Osteocyte (in vitro differentiated cells): ENCODE results near the gene HS1BP3. TPM values are rescaled to one million over a fixed set of nuclear protein-coding genes. Genes with fewer than 3 reads are reported as not detected.

Experiments used
- DNase-seq: peaks from one replicate; pipeline ENCODE4 v3.0.0; 2021; ENCODE audit warnings: mixed read lengths; ENCODE audit not compliant: unreplicated experiment; ENCODE audit errors: extremely low spot score
- H3K27ac Mint-ChIP-seq: one replicate; pipeline ENCODE4 v1.8.0; 2021; ENCODE audit warnings: mild to moderate bottlenecking, mixed read lengths; ENCODE audit not compliant: unreplicated experiment
- H3K27me3 Mint-ChIP-seq: one replicate; pipeline ENCODE4 v1.8.0; 2021; ENCODE audit warnings: mixed read lengths; ENCODE audit not compliant: unreplicated experiment
- H3K36me3 Mint-ChIP-seq: one replicate; pipeline ENCODE4 v1.8.0; 2021; ENCODE audit warnings: mixed read lengths; ENCODE audit not compliant: unreplicated experiment
- H3K4me1 Mint-ChIP-seq: one replicate; pipeline ENCODE4 v1.8.0; 2021; ENCODE audit warnings: mixed read lengths; ENCODE audit not compliant: unreplicated experiment
- H3K4me3 Mint-ChIP-seq: one replicate; pipeline ENCODE4 v1.8.0; 2021; ENCODE audit warnings: mild to moderate bottlenecking, moderate library complexity, mixed read lengths; ENCODE audit not compliant: unreplicated experiment
- H3K9me3 Mint-ChIP-seq: one replicate; pipeline ENCODE4 v1.8.0; 2021; ENCODE audit warnings: mixed read lengths; ENCODE audit not compliant: unreplicated experiment
- CTCF ChIP-seq: fragments of 200-600 bp; sonication (generic); IDR thresholded peaks from 2 replicates; pipeline ENCODE4 v1.5.0; 2021; ENCODE audit warnings: antibody characterized with exemption, mild to moderate bottlenecking, moderate library complexity
- total RNA-seq: library from RNA; stranded (reverse); gene quantifications from 2 replicates; pipeline ENCODE4 v1.2.1, GENCODE V29; 2021

The HS1BP3 gene
- total RNA-seq, 1 donor from 2014 or later, result 40.5 TPM

- Mint-ChIP-seq H3K4me1 (peaks cover 23% of the 10 kb centered on the region), H3K27me3 (no peaks in the 10 kb centered on the region)
- DNase-seq, result no peak
Measured at GRCh38 chr2:20571231-20571630, 79.7 kb downstream of the HS1BP3 start.

GRCh38 chr2:20570249-20570648 is 80.6 kb downstream of the HS1BP3 start:
- no peak overlapping the region for H3K4me3 Mint-ChIP-seq
- H3K9me3 Mint-ChIP-seq, result no peaks in the 10 kb centered on the region
- H3K27ac Mint-ChIP-seq, result peak overlapping the region; percentile 13
- TF ChIP-seq CTCF, result no peak
- no peak for DNase-seq
- H3K36me3 Mint-ChIP-seq, result no peaks in the 10 kb centered on the region
- H3K4me1 Mint-ChIP-seq, result peaks cover 23% of the 10 kb centered on the region
- H3K27me3 Mint-ChIP-seq, result no peaks in the 10 kb centered on the region

More at GRCh38 chr2:20571231-20571630, 79.7 kb downstream of the HS1BP3 start:
- Mint-ChIP-seq H3K36me3 (no peaks in the 10 kb centered on the region), H3K27ac (no peak overlapping the region), H3K4me3 (no peak overlapping the region), H3K9me3 (no peaks in the 10 kb centered on the region)
- no peak for TF ChIP-seq CTCF

- DNase-seq, result no peak
Measured at GRCh38 chr2:20569464-20570223, 81.3 kb downstream of the HS1BP3 start.

GRCh38 chr2:20568501-20569463 is 82.1 kb downstream of the HS1BP3 start:
- no peaks in the 10 kb centered on the region for H3K36me3 Mint-ChIP-seq
- H3K9me3 Mint-ChIP-seq, result no peaks in the 10 kb centered on the region
- no peak for DNase-seq
- no peak for TF ChIP-seq CTCF
- H3K4me1 Mint-ChIP-seq, result peaks cover 23% of the 10 kb centered on the region
- H3K27ac Mint-ChIP-seq, result peak overlapping the region; percentile 48
- H3K27me3 Mint-ChIP-seq, result no peaks in the 10 kb centered on the region
- no peak overlapping the region for H3K4me3 Mint-ChIP-seq

More at GRCh38 chr2:20569464-20570223, 81.3 kb downstream of the HS1BP3 start:
- TF ChIP-seq CTCF, result no peak
- Mint-ChIP-seq H3K4me3 (no peak overlapping the region), H3K36me3 (no peaks in the 10 kb centered on the region), H3K27ac (peak overlapping the region; percentile 48), H3K4me1 (peaks cover 23% of the 10 kb centered on the region), H3K27me3 (no peaks in the 10 kb centered on the region), H3K9me3 (no peaks in the 10 kb centered on the region)

GRCh38 chr2:20567926-20568179 is 83.0 kb downstream of the HS1BP3 start:
- H3K36me3 Mint-ChIP-seq, result no peaks in the 10 kb centered on the region
- no peaks in the 10 kb centered on the region for H3K27me3 Mint-ChIP-seq
- peaks cover 17% of the 10 kb centered on the region for H3K4me1 Mint-ChIP-seq
- no peak for TF ChIP-seq CTCF
- H3K9me3 Mint-ChIP-seq, result no peaks in the 10 kb centered on the region
- DNase-seq, result no peak
- H3K4me3 Mint-ChIP-seq, result no peak overlapping the region
- no peak overlapping the region for H3K27ac Mint-ChIP-seq
